Panc1 (cell line): Measurements from ENCODE around the gene PDE6B. TPM values are rescaled to one million over a fixed set of nuclear protein-coding genes. Genes with fewer than 3 reads are reported as not detected.

Source experiments
- ATAC-seq: fragments of 200-7000 bp; cut with Tn5 transposase; 2 replicates; pipeline ENCODE4 v1.9.1; 2020; ENCODE audit warnings: mild to moderate bottlenecking, moderate library complexity
- BruUV-seq: library from RNA; stranded (reverse); fragments of 400-500 nt; replicated peaks from 2 replicates; lab custom pipeline; 2021; lab: Mats Ljungman, UMichigan
- CTCF ChIA-PET: fragments of 300-600 bp; sonication (Branson Sonifier 250); formaldehyde crosslinking; loops from one replicate; lab custom pipeline; 2022; ENCODE audit warnings: antibody characterized with exemption; lab: Charles Lee
- POLR2A ChIA-PET: fragments of 300-600 bp; sonication (Branson Sonifier 250); formaldehyde crosslinking; loops from one replicate; lab custom pipeline; 2022; ENCODE audit warnings: antibody characterized with exemption; lab: Charles Lee
- DNase-seq: peaks from one replicate; pipeline ENCODE4 v3.0.0-alpha.2; 2010; ENCODE audit warnings: low read depth, low spot score
- H3K27ac ChIP-seq: 2 replicates; pipeline ENCODE4 v1.5.1; 2011; ENCODE audit warnings: mild to moderate bottlenecking, low read length, inconsistent platforms
- H3K27me3 ChIP-seq: fragments of 200-500 bp; sonication (Bioruptor generic); 2 replicates; pipeline ENCODE4 v1.6.0; 2014; ENCODE audit warnings: low read length, inconsistent platforms; ENCODE audit not compliant: control insufficient read depth, insufficient read depth
- H3K36me3 ChIP-seq: fragments of 200-500 bp; sonication (Bioruptor generic); 2 replicates; pipeline ENCODE4 v1.5.1; 2014; ENCODE audit warnings: inconsistent platforms, mild to moderate bottlenecking, low read length, moderate library complexity; ENCODE audit not compliant: control insufficient read depth, insufficient read depth
- H3K4me1 ChIP-seq: 2 replicates; pipeline ENCODE4 v1.5.1; 2011; ENCODE audit warnings: inconsistent platforms, mild to moderate bottlenecking, low read length, moderate library complexity; ENCODE audit not compliant: control insufficient read depth, insufficient read depth
- H3K4me3 ChIP-seq, 2 experiments: 2 replicates each; pipeline ENCODE4 v1.5.1; 2011 to 2012; ENCODE audit warnings: low read depth in 2 of 2, low read length in 2 of 2, mild to moderate bottlenecking in 2 of 2, inconsistent platforms in 1 of 2, moderate library complexity in 1 of 2
- H3K9me3 ChIP-seq: fragments of 200-500 bp; sonication (Bioruptor generic); 2 replicates; pipeline ENCODE4 v1.5.1; 2014; ENCODE audit warnings: low read depth, mild to moderate bottlenecking, inconsistent platforms, low read length, moderate library complexity; ENCODE audit not compliant: control insufficient read depth, insufficient read depth
- CTCF ChIP-seq: fragments of 450-650 bp; IDR thresholded peaks from 2 replicates; pipeline ENCODE4 v1.5.1; 2017; ENCODE audit warnings: mild to moderate bottlenecking
- REST ChIP-seq, 2 experiments: IDR thresholded peaks; 2 replicates each; pipeline ENCODE4 v1.6.1; 2011 to 2012; ENCODE audit warnings: low read depth in 2 of 2, control low read depth in 1 of 2, low read length in 1 of 2, mild to moderate bottlenecking in 1 of 2, moderate library complexity in 1 of 2; ENCODE audit not compliant: insufficient read depth in 1 of 2
- SIN3A ChIP-seq: IDR thresholded peaks from 2 replicates; pipeline ENCODE4 v1.6.1; 2012; ENCODE audit warnings: low read depth, mild to moderate bottlenecking, low read length, moderate library complexity, borderline replicate concordance; ENCODE audit not compliant: insufficient read depth
- TCF7L2 ChIP-seq: IDR thresholded peaks from 2 replicates; pipeline ENCODE4 v1.6.1; 2011; ENCODE audit warnings: mild to moderate bottlenecking, low read depth, low read length, inconsistent platforms
- in situ Hi-C: cut with HindIII; loops from 2 replicates; pipeline ENCODE4 v1.10.0; 2016; ENCODE audit warnings: low sequenced_read_pairs, low pct_unique_long_range_greater_than_20kb
- intact Hi-C: fragments of 100-400 bp; cut with micrococcal nuclease; formaldehyde crosslinking; loops from one replicate; pipeline ENCODE4 v1.10.0; 2022; ENCODE audit not compliant: unreplicated experiment
- total RNA-seq: library from RNA; stranded (reverse); gene quantifications from one replicate; pipeline ENCODE4 v1.2.1, GENCODE V29; 2021; ENCODE audit not compliant: unreplicated experiment

PDE6B gene
- total RNA-seq, 1 experiment from 2014 or later = 6.5 TPM

GRCh38 chr4:576991-577498 lies 48.3 kb upstream of the PDE6B start:
- CTCF ChIA-PET = no interaction called here
- H3K27me3 ChIP-seq = no peaks in the 10 kb centered on the region
- H3K4me3 ChIP-seq = peak overlapping the region; percentile 28 to 46

More at GRCh38 chr4:576991-577498, 48.3 kb upstream of the PDE6B start:
- ATAC-seq (no peak; the same call in 1 of the 2 replicates), DNase-seq (no peak)
- H3K27ac ChIP-seq = no peak overlapping the region
- in situ Hi-C loops = no loop called here
- POLR2A ChIA-PET = interaction anchor here (0.6 kb wide), 1 partner anchor 46 kb away, joined by 3 read pairs; no protein-coding TSS in a partner anchor
- intact Hi-C loops = no loop called here
- no peaks in the 10 kb centered on the region for H3K9me3 ChIP-seq
- no TSS peak for BruUV-seq
- peaks cover 4% of the 10 kb centered on the region; the same call in 1 of the 2 replicates for H3K4me1 ChIP-seq
- no peaks in the 10 kb centered on the region for H3K36me3 ChIP-seq
- no peak for TF ChIP-seq REST (IDR thresholded peaks at IDR 0.05; ENCODE audit: insufficient read depth in 1 of 2, low read depth in 2 of 2, low read length in 1 of 2)
- no peak for TF ChIP-seq SIN3A
- no peak for TF ChIP-seq CTCF
- TF ChIP-seq TCF7L2 = no peak
